Gastrocnemius medialis (tissue), 4 donors: ENCODE measurements around the gene SGCG.
"Not testable (repeated sequence)": the region's sequence is repeated elsewhere in the genome, so short reads cannot be mapped to it uniquely, and the experiment has no call there.

ENCODE experiments used
- CTCF ChIP-seq, 5 experiments: fragments of 450-650 bp in 3 of 5; fragments of 200-600 bp in 2 of 5; sonication (generic) in 2 of 5; IDR thresholded peaks in 4 of 5; conservative IDR thresholded peaks in 1 of 5; 1 replicate in 4 of 5; 2 replicates in 1 of 5; pipeline ENCODE4 v1.5.1; 2016 to 2019; ENCODE audit warnings: antibody characterized with exemption in 5 of 5, mild to moderate bottlenecking in 3 of 5, moderate library complexity in 3 of 5
- POLR2A ChIP-seq, 2 donors: fragments of 450-650 bp; IDR thresholded peaks; one replicate each; pipeline ENCODE4 v1.6.1; 2017; ENCODE audit warnings: antibody characterized with exemption in 2 of 2, mild to moderate bottlenecking in 2 of 2, moderate library complexity in 2 of 2

- not testable (repeated sequence) for TF ChIP-seq CTCF (IDR thresholded peaks at IDR 0.05 in 4 of 5, conservative IDR thresholded peaks at IDR 0.05 in 1 of 5); POLR2A (IDR thresholded peaks at IDR 0.05)
Measured at GRCh38 chr13:23142607-23143006, 38.2 kb upstream of the SGCG start.
